Thyroid gland (tissue), 4 donors: ENCODE results near the gene UBL7.

ENCODE experiments used
- CTCF ChIP-seq, 6 experiments: fragments of 200-600 bp in 3 of 6; fragments of 450-650 bp in 3 of 6; sonication (generic) in 3 of 6; IDR thresholded peaks; one replicate each; pipeline ENCODE4 v1.5.1; 2016 to 2019; ENCODE audit warnings: antibody characterized with exemption in 6 of 6, mild to moderate bottlenecking in 2 of 6, inconsistent platforms in 1 of 6, moderate library complexity in 1 of 6
- POLR2A ChIP-seq, 2 donors: fragments of 450-650 bp; IDR thresholded peaks; one replicate each; pipeline ENCODE4 v1.6.1; 2017; ENCODE audit warnings: antibody characterized with exemption in 2 of 2, mild to moderate bottlenecking in 2 of 2, moderate library complexity in 1 of 2

GRCh38 chr15:74430510-74430951, 30.4 kb downstream of the UBL7 start:
- TF ChIP-seq CTCF (IDR thresholded peaks at IDR 0.05) = no peak
- TF ChIP-seq POLR2A (IDR thresholded peaks at IDR 0.05) = no peak
